HG02642 (cell line): Measurements from ENCODE around the gene ASB4.
A peak's percentile ranks its signal among the peaks of the same experiment; 100 is the strongest.

Experiments used
- ATAC-seq: cut with Tn5 transposase; IDR thresholded peaks from one replicate; pipeline ENCODE4 v1.9.1; 2021; ENCODE audit warnings: mild to moderate bottlenecking; ENCODE audit not compliant: unreplicated experiment, poor library complexity

ASB4 gene

DNA sequence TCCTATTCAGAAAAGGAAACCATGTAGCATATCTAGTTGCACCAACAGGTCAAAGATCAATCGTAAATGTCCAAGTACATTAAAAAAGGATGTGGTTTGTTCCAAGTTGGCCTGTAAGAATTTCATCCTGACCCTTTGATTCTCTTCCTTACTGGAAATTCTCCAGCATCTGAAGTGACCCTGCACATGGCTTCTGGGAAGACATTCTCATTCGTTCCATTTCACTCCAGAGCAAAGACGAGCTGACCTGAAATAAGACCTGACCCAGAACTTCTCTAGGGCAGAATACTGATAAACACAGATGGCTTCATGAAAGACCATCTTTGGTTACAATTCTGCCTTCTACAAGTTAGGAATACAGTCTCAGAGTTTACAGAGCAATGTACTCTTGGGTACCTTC is 39.8 kb downstream of the ASB4 start:
- ATAC-seq = no peak

DNA sequence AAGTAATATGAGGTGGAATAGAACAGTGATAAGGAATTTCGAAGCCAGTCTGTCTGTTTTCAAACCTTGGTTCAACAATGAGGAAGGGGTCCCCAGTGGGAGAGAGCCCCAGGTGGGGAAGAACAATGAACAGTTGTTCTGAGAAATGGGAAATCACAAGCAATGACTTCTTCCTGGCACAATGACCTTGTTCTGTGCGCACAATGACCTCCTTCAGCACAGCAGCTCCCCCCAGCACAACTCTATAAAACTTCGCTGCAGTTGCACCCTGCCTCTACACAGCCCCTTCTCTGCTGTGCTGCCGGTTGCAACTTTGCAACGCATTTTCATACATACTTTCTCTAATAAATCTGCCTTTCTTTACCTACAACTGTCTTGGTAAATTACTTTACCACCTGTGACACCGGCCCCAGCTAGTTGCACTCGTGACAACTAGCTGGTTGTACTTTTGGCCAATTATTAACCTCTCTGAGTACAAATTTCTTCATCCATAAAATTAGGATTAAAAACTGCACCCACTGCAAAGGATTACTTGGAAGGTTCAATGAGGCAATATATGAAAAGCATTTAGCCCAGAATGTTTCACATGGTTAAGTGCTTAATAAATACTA is 40.5 kb downstream of the ASB4 start:
- no peak for ATAC-seq

DNA sequence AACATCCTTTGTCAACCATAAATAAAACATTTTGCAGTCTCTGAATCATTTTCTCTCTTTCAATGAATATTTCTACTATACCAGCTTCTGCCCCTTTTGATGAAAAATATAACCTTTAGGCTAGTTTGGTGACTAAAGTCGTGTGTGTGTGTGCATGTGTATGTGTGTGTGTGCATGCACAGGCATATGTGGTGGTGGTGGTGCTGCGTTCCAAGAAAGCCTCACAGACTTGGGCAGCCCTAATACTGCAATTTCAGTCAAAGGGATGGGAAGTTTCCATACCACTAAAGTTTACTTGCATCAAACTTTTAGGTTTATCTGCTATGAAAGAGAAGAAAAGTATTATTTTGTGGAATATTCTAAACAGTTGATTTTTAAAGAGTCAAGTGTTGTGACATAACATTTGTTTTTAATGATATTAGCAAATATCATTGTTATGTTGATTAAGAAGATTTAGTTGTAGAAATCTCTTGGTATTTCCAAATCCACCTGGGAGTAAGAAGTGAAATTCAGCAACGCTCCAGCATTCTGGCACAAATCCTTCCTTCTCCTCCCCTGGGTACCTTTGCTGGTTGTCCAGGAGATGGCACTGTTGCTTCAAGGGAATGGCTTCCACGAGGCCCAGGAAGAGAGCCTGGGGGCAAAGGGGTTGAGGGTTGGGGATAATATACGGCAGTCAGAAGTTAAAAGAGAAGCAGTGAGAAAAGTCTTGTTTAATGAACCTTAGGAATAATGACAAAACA is 41.5 kb downstream of the ASB4 start:
- ATAC-seq = peak; percentile 79

DNA sequence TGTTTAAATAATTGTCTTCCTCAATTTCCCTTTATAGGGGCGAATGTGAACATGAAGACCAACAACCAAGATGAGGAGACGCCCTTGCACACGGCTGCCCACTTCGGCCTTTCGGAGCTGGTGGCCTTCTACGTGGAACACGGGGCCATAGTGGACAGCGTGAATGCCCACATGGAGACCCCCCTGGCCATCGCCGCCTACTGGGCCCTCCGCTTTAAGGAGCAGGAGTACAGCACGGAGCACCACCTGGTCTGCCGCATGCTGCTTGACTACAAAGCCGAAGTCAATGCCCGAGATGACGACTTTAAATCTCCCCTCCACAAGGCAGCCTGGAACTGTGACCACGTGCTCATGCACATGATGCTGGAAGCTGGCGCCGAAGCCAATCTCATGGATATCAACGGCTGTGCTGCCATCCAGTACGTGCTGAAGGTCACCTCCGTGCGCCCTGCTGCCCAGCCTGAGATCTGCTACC is 42.1 kb downstream of the ASB4 start:
- no peak for ATAC-seq

DNA sequence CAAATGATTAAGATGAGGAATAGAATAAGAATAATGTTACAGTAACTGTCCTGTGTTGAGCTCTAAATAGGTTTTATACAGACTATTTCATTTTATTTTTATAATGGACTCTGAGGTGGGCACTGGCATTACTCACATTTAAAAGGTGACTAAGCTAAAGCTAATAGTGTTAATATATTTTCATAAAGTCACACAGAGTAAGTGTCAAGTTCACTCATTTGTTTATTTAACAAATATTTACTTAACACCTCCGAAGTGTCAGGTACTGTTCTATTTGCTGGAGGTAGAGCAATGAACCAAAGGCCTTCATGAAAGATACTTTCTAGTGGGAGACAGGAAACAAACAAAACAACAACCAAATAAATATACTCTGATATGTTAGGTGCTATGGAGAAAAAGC is 44.0 kb downstream of the ASB4 start:
- ATAC-seq = no peak

DNA sequence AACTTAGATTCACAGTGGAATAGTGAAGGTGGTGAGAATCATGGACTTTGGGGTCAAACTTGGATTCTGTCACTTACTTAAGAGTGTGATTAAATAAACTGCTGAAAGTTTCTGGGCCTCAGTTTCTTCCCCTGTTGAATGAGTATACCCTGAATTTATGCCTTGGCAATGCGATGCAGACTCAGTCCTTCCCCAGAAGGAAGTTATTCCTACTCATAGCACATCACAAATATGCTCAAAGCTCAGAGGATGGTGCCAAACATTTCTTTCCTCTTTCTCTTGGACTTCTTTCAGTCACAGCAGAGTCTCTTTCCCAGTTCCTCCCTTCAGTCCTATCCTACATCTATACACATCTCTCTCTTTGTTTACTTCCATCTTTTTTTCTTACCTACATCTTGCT is 45.1 kb downstream of the ASB4 start:
- ATAC-seq = no peak

DNA sequence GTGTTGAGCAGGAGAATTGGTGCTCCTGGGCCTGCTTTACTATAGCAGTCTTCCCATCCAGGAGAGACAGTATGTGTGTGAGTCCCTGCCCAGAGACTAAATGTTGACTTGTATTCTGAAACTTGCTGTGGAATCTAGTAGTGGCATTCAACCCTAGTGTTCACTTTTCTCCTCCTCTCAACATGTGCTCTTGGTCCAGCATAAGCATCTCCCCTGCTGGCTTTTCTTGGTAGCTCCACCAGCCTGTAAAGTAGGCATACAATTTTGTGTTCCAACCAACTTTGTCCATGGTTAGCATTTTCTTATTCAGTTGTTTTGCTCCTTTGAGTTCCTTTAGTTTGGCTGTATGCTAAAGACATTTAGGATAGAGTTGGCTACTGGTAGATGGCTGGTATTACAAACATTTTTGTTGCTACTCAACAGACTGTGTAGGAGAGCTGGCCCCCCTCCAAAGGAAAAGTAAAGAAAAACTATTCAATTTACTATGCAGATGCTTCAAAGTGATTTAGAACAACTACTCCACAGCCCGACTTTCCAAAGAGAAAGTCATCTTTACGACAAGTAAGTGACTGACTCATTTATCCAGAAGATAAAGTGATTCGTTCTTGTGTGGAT is 46.0 kb downstream of the ASB4 start:
- no peak for ATAC-seq

DNA sequence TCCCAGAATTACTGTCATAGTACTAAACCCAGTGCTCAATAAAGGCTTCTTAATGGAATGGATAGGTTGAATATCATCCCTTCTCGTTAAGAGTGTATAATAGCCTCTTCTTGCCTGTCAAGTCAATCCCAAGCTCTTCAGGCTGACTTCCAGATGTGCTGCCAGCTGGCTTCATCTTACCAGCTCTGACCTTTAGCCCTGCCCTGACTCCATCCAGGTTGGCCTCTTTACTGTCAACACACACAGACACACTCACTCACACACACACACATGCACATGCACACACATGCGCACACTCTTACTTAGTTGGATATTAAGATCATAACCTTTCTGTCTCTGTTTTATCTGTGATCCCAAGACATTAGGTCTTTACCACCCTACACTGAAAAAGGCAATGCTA is 49.1 kb downstream of the ASB4 start:
- no peak for ATAC-seq

DNA sequence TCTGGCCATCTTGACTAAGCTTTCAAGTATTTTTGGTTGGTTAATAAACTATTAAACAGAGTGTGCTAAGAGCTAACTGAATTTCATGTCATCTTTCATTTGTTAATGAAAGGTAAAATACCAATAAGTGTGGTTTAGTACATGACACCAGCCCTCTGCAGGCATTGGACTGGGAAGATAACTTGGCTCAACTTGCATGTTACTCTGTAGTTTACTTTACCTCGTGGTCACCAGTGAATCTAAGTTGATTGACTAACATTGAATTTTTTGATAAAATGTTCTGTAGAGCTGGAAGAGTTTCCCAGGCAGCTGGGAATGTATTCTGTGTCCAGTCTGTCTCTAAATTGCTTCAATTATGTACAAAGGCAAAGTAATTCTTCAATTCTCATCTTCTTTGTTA is 49.9 kb downstream of the ASB4 start:
- ATAC-seq = no peak

DNA sequence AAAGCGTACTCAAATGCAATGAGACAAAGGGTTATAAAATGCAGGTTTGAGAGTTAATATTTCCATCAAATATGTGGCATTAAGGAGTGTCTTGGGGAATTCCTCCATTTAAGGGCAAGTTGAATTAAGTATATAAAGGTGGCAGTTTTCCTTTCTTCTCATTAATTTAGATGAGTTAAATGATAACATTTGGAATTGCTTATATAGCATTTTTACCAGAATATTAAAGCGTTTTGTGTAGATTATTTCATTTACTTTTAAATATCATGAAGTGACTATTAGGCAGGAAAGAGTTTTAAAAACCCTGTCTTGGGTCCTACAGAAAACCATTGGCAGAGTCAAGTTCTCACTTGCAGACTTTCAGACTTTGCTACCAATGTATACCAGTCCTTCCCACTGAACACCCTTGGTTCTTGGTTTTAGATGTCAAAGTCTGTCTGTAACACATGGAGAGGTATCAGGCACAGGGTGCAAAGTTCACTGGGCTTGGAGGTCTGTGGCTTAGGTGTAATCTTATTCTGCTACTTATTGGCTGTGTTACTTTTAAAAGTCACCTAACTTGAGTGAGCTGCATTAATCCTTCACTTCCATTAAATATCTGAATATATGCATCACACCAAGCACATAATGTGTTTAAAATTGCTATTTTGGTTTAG is 51.0 kb downstream of the ASB4 start:
- ATAC-seq = no peak

DNA sequence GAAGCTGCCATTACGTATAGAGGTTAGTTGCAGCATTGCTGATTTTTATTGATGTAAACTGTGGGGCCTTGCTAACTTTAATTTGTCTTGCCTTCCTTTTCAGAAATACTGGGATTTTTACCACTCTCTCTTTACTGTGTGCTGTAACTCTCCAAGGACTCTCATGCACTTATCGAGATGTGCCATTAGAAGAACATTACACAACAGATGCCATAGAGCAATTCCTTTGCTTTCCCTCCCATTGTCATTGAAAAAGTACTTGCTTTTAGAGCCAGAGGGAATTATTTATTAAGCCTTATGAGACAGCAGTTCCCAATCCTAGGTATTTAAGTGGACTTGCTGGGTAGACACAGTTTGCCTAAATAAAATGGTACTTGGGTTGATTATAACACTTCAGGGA is 51.7 kb downstream of the ASB4 start:
- ATAC-seq = no peak

DNA sequence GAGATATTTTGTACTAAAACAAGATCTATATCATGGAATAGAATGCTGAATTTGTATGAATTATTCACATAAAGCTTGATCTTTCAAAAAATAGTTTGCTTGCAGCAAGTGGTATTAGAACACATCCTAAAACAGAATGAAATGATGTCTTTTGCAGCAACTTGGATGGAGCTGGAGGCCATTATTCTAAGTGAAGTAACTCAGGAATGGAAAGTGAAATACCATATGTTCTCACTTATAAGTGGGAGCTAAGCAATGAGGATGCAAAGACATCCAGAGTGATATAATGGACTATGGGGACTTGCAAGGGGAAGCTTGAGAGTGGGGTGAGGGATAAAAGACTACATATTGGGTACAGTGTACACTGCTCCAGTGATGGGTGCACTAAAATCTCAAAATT is 53.7 kb downstream of the ASB4 start:
- no peak for ATAC-seq

DNA sequence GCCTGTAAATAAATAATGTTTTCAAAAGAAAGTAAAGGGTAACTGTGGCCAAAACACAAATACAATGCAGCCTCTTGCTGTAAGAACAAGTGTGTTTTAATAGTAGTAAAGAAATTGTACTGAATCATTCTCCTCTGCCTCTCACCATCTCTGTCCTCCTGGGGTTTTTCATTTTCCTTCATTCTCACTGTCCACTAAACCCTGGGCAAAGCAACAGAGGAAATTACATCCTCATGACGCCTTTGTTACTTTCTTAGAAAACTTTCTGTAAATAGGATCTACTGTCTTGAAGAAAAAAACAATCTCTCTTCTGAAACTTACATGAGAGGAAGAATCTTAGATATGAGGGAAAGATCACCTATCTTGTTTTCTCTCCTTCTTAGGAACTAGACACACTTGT is 54.6 kb downstream of the ASB4 start:
- no peak for ATAC-seq

DNA sequence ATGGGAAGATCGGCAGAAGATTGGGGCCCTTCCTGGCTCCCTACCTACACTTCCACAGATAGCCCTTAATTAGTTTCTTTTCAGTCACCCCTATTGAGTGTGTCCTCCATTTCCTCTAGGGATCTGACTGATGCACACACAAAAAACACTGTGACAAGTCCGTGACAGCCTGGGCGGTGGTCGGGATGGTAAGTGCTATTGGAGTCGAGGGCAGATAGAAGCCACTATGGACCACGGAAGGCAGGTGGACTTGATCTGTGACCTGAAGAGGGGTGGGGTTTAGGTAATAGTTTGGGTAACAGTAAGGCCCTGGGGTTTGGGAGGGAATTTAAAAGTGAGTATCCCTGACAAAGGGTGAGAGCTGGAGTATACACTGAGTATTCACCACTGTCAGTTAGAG is 57.6 kb downstream of the ASB4 start:
- no peak for ATAC-seq

DNA sequence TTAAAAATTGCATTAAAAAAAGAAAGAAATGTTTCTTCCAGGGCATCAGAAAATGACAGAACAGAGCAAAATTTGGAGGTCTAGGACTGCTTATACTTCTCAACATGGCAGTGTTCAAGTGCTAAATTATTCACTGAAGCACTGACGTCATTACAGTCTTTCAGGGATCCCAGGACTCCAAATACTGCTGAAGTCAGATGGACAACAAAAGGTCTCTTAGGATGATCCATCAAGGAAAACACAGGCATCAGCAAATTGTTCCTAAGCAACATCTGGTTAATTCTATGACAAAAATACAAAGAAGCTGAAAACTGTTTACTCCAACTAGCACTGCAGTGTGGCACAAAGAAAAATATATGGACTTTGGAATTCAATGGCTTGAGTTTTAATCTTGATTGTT is 58.4 kb downstream of the ASB4 start:
- no peak for ATAC-seq

DNA sequence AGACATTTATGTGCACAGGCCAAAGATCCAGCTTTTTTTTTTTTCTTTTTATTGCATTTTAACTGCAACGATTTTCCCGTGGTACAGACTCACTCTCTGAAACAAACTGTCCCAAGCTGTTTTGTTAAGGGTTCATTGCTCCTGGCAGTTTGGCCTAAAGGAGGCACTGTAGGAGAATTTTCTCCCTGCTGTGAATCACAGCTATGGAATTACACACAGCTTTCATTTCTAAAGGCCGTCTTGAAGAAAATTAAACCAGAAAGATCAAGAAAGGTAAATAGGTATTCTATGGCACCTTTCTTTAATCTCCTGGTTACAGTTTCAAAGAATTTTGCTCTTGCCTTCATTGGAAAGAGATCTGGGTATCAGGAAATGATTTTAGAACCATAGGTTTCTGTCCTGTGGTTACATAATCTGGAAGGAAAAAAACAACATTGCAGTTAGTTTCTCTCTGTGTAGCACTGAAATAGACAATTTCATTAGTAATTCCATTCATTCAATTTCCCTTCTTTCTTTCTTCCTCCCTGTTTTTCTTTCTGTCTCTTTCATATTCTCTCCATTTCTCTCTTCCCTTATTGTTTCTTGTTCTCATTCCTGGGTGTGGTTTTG is 59.4 kb downstream of the ASB4 start:
- no peak for ATAC-seq

DNA sequence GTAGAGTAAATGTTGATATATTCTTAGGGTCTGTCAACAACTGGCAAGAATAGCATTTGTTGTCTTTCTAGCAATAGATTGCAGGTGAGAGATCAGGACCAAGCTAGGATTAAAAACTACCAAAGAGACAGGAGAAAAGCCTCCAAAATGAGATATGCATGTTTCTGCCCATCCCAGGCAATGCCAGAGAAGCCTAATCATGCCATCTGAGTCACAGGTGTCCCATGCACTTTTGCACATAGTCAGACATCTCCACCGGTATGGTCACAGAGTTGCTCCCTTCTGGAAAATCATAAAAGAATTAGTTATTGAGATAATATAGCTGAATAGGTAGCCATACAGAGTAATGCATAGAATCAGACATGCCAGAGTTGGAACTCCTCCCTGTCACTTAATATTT is 59.9 kb downstream of the ASB4 start:
- ATAC-seq = no peak

DNA sequence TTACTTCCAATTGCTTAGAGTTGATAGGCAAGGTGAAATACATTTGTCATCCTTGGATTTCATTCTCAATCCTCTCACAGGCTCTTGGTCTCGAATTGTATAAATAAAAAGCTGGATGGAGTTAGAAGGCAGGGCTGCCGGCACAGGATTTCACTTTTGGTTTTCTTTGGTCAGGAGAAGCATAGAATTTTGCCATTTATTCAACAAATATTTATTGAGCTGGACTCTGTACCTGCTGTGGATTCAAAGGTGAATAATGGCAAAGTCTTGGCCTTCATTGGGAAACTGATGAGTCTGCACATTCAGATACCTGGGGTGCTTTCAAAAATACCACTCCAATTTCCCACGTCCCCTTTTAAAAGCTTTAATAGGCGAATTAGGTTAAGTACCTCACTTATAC is 60.9 kb downstream of the ASB4 start:
- no peak for ATAC-seq

DNA sequence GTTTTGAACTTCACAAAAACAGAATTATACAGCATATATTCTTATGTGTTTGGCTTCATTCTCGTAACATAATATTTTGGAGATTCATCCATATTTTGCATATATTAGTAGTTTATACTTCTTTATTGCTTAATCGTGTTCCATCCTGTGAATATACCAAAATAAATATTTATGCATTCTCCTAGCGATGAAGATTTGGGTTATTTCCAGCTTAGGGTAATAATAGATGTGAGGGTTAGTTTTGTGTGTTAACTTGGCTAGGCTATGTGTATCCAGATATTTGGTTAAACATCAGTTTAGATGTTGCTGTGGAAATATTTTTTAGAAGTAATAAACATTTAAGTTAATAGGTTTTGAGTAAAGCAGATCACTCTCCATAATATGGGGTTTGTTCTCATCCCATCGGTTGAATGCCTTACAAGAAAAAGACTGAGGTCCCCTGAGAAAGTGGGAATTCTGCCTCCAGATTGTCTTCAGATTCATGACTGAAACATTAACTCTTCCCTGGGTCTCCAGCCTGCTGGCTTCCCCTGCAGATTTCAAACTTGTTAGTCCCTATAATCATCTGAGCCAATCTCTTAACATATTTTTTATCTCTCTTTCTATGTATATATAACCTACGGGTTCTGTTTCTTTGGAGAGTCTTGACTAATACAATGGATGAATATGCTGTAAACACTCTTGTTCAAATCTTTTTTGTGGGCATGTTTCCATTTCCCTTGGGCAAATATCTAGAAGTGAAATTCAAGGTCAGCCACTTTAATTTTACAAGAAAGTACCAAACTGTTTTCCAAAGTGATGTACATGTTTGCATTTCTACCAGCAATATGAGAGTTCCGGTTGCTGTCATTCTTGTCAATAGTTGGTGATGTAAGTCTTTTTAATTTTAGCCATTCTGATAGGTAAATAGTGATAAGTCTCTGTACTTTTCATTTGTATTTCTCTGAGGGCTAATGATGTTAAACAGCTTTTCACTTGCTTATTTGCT is 61.9 kb downstream of the ASB4 start:
- no peak for ATAC-seq
